Breast epithelium (tissue), 3 donors: ENCODE results near the gene POT1.

Experiments
- CTCF ChIP-seq, 3 donors: fragments of 450-650 bp; IDR thresholded peaks; one replicate each; pipeline ENCODE4 v1.5.1; 2016 to 2017; ENCODE audit warnings: antibody characterized with exemption in 3 of 3, mild to moderate bottlenecking in 3 of 3, moderate library complexity in 3 of 3
- POLR2AphosphoS5 ChIP-seq, 3 donors: sonication (generic); formaldehyde crosslinking; IDR thresholded peaks; one replicate each; pipeline ENCODE4 v1.6.1; 2017; ENCODE audit warnings: antibody characterized with exemption in 3 of 3

GRCh38 chr7:124818807-124819206 is 110.8 kb downstream of the POT1 start:
- TF ChIP-seq POLR2AphosphoS5 (IDR thresholded peaks at IDR 0.05) (no peak), CTCF (IDR thresholded peaks at IDR 0.05) (no peak)
